Measurements from ENCODE around the gene EML2.

Gene EML2

DNA sequence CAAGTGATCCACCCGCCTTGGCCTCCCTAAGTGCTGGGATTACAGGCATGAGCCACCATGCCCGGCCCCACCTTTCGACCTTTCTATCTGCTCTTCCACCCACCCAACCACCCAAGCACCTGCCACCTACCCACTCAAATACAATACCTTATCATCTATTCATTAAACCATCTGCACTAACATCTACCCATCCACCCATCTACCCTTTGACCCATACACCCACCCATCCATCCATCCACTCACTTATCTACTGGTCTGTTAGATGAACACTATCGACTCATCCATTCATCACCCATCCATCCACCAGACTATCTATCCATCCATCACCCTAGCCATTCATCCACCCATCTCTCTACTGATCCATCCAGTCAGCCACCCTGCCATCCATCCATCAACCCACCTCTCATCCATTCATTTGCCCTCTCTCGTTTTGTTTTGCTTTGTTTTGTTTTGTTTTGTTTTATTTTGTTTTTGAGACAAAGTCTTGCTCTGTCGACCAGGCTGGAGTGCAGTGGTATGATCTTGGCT is 17.2 kb downstream of the EML2 start:
- Histone ChIP-seq H3F3A (ENCODE audit: control insufficient read depth, insufficient read depth) (no peaks in the 10 kb centered on the region), H3K9me3 (ENCODE audit: control insufficient read depth, insufficient read depth, low read length) (no peaks in the 10 kb centered on the region), H3K4me3 (ENCODE audit: low read length) (no peak overlapping the region), H3K4me1 (ENCODE audit: control insufficient read depth, low read length) (no peaks in the 10 kb centered on the region), H3K4me2 (ENCODE audit: low read length) (no peak overlapping the region), H3K9me2 (replicated peaks; ENCODE audit: control insufficient read depth, low read length) (no peaks in the 10 kb centered on the region), H3K79me2 (ENCODE audit: control insufficient read depth, low read length) (no peaks in the 10 kb centered on the region), H4K20me1 (ENCODE audit: control insufficient read depth, insufficient read depth, low read depth, low read length) (no peaks in the 10 kb centered on the region), H3K36me3 (ENCODE audit: control insufficient read depth, low read length) (peaks cover 7% of the 10 kb centered on the region; the same call in 1 of the 2 replicates), H3K27ac (ENCODE audit: low read depth, low read length) (no peak overlapping the region), H3K27me3 (ENCODE audit: control insufficient read depth, low read length) (no peaks in the 10 kb centered on the region)
- TF ChIP-seq EZH2phosphoT487 (IDR thresholded peaks at IDR 0.05; ENCODE audit: borderline replicate concordance, low read length): no peak
- no peak for TF ChIP-seq CTCF (IDR thresholded peaks at IDR 0.05; ENCODE audit: low read depth, low read length, poor library complexity, severe bottlenecking)

DNA sequence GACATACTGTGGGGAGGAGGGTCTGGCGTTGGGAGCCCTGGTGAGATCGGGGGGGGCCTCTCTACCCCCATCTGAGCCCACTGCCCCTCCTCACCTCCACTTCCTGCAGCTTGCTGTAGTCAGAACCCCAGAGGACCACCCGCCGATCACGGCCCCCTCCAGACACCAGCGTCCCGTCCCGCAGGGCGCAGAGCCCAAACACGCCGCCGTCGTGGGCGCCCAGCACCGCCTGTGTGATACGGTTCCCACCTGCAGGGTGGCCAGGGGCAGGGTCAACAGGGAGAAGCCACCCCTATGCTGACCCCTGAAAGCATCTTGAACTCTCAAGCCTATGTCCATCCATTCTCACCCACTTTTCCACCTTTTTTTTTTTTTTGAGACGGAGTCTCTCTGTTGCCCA is 17.8 kb downstream of the EML2 start:
- Histone ChIP-seq H3K4me3 (ENCODE audit: low read length) (no peak overlapping the region), H3K9me3 (ENCODE audit: control insufficient read depth, insufficient read depth, low read length) (no peaks in the 10 kb centered on the region), H4K20me1 (ENCODE audit: control insufficient read depth, insufficient read depth, low read depth, low read length) (no peaks in the 10 kb centered on the region), H3K4me2 (ENCODE audit: low read length) (no peak overlapping the region), H3F3A (ENCODE audit: control insufficient read depth, insufficient read depth) (no peaks in the 10 kb centered on the region), H3K27me3 (ENCODE audit: control insufficient read depth, low read length) (no peaks in the 10 kb centered on the region), H3K9me2 (replicated peaks; ENCODE audit: control insufficient read depth, low read length) (no peaks in the 10 kb centered on the region), H3K4me1 (ENCODE audit: control insufficient read depth, low read length) (peaks cover 3% of the 10 kb centered on the region), H3K36me3 (ENCODE audit: control insufficient read depth, low read length) (peaks cover 11% of the 10 kb centered on the region; the same call in 1 of the 2 replicates), H3K79me2 (ENCODE audit: control insufficient read depth, low read length) (no peaks in the 10 kb centered on the region), H3K27ac (ENCODE audit: low read depth, low read length) (no peak overlapping the region)
- no peak for TF ChIP-seq EZH2phosphoT487 (IDR thresholded peaks at IDR 0.05; ENCODE audit: borderline replicate concordance, low read length)
- no peak for TF ChIP-seq CTCF (IDR thresholded peaks at IDR 0.05; ENCODE audit: low read depth, low read length, poor library complexity, severe bottlenecking)

DNA sequence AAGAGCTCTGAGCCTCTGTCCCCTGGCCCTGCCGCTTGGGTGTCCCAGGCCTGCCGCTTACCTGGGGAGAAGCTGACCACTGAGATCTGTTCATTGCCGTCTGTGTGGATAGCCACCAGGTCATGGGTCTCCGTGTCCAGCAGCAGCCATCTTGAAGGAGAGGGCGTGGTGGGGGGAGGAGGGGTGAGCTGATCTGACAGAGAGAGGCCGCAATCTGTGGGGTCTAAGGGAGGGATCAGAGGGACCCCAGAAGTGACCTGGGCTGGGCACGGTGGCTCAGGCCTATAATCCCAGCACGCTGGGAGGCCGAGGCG is 22.5 kb downstream of the EML2 start:
- Histone ChIP-seq H3K79me2 (ENCODE audit: control insufficient read depth, low read length) (no peaks in the 10 kb centered on the region), H3K4me2 (ENCODE audit: low read length) (peak overlapping the region; percentile 53), H3K4me1 (ENCODE audit: control insufficient read depth, low read length) (peaks cover 11% of the 10 kb centered on the region), H3K27me3 (ENCODE audit: control insufficient read depth, low read length) (no peaks in the 10 kb centered on the region), H4K20me1 (ENCODE audit: control insufficient read depth, insufficient read depth, low read depth, low read length) (no peaks in the 10 kb centered on the region), H3F3A (ENCODE audit: control insufficient read depth, insufficient read depth) (0 out of 2 replicates have a peak, but pooled peaks cover 2% of the 10 kb centered on the region), H3K9me3 (ENCODE audit: control insufficient read depth, insufficient read depth, low read length) (no peaks in the 10 kb centered on the region), H3K9me2 (replicated peaks; ENCODE audit: control insufficient read depth, low read length) (no peaks in the 10 kb centered on the region), H3K4me3 (ENCODE audit: low read length) (0 out of 2 replicates have a peak overlapping the region, but pooled peaks have one; percentile 22), H3K36me3 (ENCODE audit: control insufficient read depth, low read length) (peaks cover 30% of the 10 kb centered on the region), H3K27ac (ENCODE audit: low read depth, low read length) (no peak overlapping the region)
- TF ChIP-seq EZH2phosphoT487 (IDR thresholded peaks at IDR 0.05; ENCODE audit: borderline replicate concordance, low read length) (no peak), CTCF (IDR thresholded peaks at IDR 0.05; ENCODE audit: low read depth, low read length, poor library complexity, severe bottlenecking) (no peak)
